PC-3 (cell line): ENCODE data around the gene MVK. TPM values are rescaled to one million over a fixed set of nuclear protein-coding genes. Genes with fewer than 3 reads are reported as not detected.

Experiments used
- ATAC-seq: fragments of 200-7000 bp; cut with Tn5 transposase; 2 replicates; pipeline ENCODE4 v1.9.1; 2020; ENCODE audit warnings: mild to moderate bottlenecking, moderate library complexity
- BruUV-seq: library from RNA; stranded (reverse); fragments of 400-500 nt; replicated peaks from 2 replicates; lab custom pipeline; 2021; lab: Mats Ljungman, UMichigan
- CTCF ChIA-PET: fragments of 300-600 bp; sonication (Branson Sonifier 250); formaldehyde crosslinking; loops from one replicate; lab custom pipeline; 2022; ENCODE audit warnings: antibody characterized with exemption; lab: Charles Lee
- POLR2A ChIA-PET: fragments of 300-600 bp; sonication (Branson Sonifier 250); formaldehyde crosslinking; loops from one replicate; lab custom pipeline; 2022; ENCODE audit warnings: antibody characterized with exemption; ENCODE audit not compliant: unreplicated experiment; lab: Charles Lee
- DNase-seq: peaks from one replicate; pipeline ENCODE4 v3.0.0-alpha.2; 2015
- H2AFZ ChIP-seq: fragments of 300-600 bp; sonication (generic); 2 replicates; pipeline ENCODE4 v1.6.0; 2016; ENCODE audit warnings: antibody characterized with exemption, low read length
- H3F3A ChIP-seq: fragments of 300-600 bp; sonication (generic); one replicate; pipeline ENCODE4 v1.6.0; 2017; ENCODE audit warnings: antibody characterized with exemption, low read length, control low read depth, mild to moderate bottlenecking; ENCODE audit not compliant: unreplicated experiment
- H3K27ac ChIP-seq: fragments of 300-600 bp; sonication (generic); 2 replicates; pipeline ENCODE4 v1.5.1; 2016; ENCODE audit warnings: mild to moderate bottlenecking, low read length
- H3K27me3 ChIP-seq: fragments of 300-600 bp; sonication (generic); 2 replicates; pipeline ENCODE4 v1.6.1; 2016; ENCODE audit warnings: low read length, mixed read lengths
- H3K36me3 ChIP-seq: fragments of 300-600 bp; sonication (generic); 2 replicates; pipeline ENCODE4 v1.6.1; 2016; ENCODE audit warnings: low read depth, mixed run types, low read length, mixed read lengths
- H3K4me1 ChIP-seq: fragments of 300-600 bp; sonication (generic); 2 replicates; pipeline ENCODE4 v1.5.1; 2016; ENCODE audit warnings: low read length; ENCODE audit not compliant: insufficient read depth
- H3K4me2 ChIP-seq: fragments of 300-600 bp; sonication (generic); 2 replicates; pipeline ENCODE4 v1.6.0; 2016; ENCODE audit warnings: low read length
- H3K4me3 ChIP-seq: fragments of 300-600 bp; sonication (generic); 2 replicates; pipeline ENCODE4 v1.5.1; 2016; ENCODE audit warnings: mild to moderate bottlenecking, low read length, mixed read lengths
- H3K79me2 ChIP-seq: fragments of 300-600 bp; sonication (generic); 2 replicates; pipeline ENCODE4 v1.6.1; 2017; ENCODE audit warnings: low read length, mixed read lengths
- H3K9ac ChIP-seq: fragments of 300-600 bp; sonication (generic); 2 replicates; pipeline ENCODE4 v1.6.0; 2016; ENCODE audit warnings: mild to moderate bottlenecking, low read length
- H3K9me2 ChIP-seq: fragments of 300-600 bp; sonication (generic); replicated peaks from 2 replicates; pipeline ENCODE4 v1.6.1; 2016; ENCODE audit warnings: mixed run types, low read length, mixed read lengths
- H3K9me3 ChIP-seq: fragments of 300-600 bp; sonication (generic); 2 replicates; pipeline ENCODE4 v1.6.1; 2016; ENCODE audit warnings: low read length, mixed read lengths
- H4K20me1 ChIP-seq: fragments of 300-600 bp; sonication (generic); 2 replicates; pipeline ENCODE4 v1.6.1; 2016; ENCODE audit warnings: low read length, mixed read lengths
- CTCF ChIP-seq: fragments of 300-600 bp; sonication (generic); conservative IDR thresholded peaks from 2 replicates; pipeline ENCODE4 v1.5.1; 2017; ENCODE audit warnings: antibody characterized with exemption, low read depth, mild to moderate bottlenecking, low read length
- EZH2 ChIP-seq: fragments of 300-600 bp; sonication (generic); IDR thresholded peaks from one replicate; pipeline ENCODE4 v1.6.1; 2017; ENCODE audit warnings: antibody characterized with exemption, mild to moderate bottlenecking, low read length; ENCODE audit not compliant: unreplicated experiment
- EZH2phosphoT487 ChIP-seq: fragments of 300-600 bp; sonication (generic); IDR thresholded peaks from 2 replicates; pipeline ENCODE4 v1.6.1; 2018; ENCODE audit warnings: mild to moderate bottlenecking, antibody characterized with exemption, low read length, borderline replicate concordance
- intact Hi-C: fragments of 100-400 bp; cut with micrococcal nuclease; formaldehyde crosslinking; loops from 2 replicates; pipeline ENCODE4 v1.9.0; 2023
- total RNA-seq: library from RNA; depleted of rRNA; stranded (reverse); fragments of >200 nt; gene quantifications from 2 replicates; pipeline ENCODE4 v1.2.3, GENCODE V29; 2014

The MVK gene
- total RNA-seq, 1 experiment from 2014 or later, result 47.8 TPM

- Histone ChIP-seq H3K79me2 (no peaks in the 10 kb centered on the region), H3K36me3 (no peaks in the 10 kb centered on the region), H3K4me3 (no peak overlapping the region; the same call in 1 of the 2 replicates), H3K4me1 (peaks cover 22% of the 10 kb centered on the region), H2AFZ (peak overlapping the region; percentile 56), H3K27me3 (no peaks in the 10 kb centered on the region), H3K4me2 (peak overlapping the region; percentile 63), H3K9ac (no peak overlapping the region), H3F3A (no peaks in the 10 kb centered on the region), H4K20me1 (no peaks in the 10 kb centered on the region), H3K27ac (peak overlapping the region; percentile 38), H3K9me2 (no peaks in the 10 kb centered on the region), H3K9me3 (no peaks in the 10 kb centered on the region)
- ATAC-seq, result peak; percentile 88
- BruUV-seq, result no TSS peak
- intact Hi-C loops, result no loop called here
- no peak for TF ChIP-seq CTCF
- peak; percentile 83 for DNase-seq
- POLR2A ChIA-PET, result no interaction called here
- CTCF ChIA-PET, result no interaction called here
Observed at GRCh38 chr12:109539508-109539907, 34.1 kb upstream of the MVK start.

- Histone ChIP-seq H3K36me3 (no peaks in the 10 kb centered on the region), H2AFZ (no peak overlapping the region), H3K4me1 (peaks cover 35% of the 10 kb centered on the region), H3F3A (no peaks in the 10 kb centered on the region), H3K4me3 (no peak overlapping the region), H3K9me2 (no peaks in the 10 kb centered on the region), H3K4me2 (no peak overlapping the region), H4K20me1 (no peaks in the 10 kb centered on the region), H3K9ac (no peak overlapping the region), H3K27me3 (no peaks in the 10 kb centered on the region), H3K9me3 (no peaks in the 10 kb centered on the region), H3K27ac (no peak overlapping the region), H3K79me2 (no peaks in the 10 kb centered on the region)
- POLR2A ChIA-PET, result no interaction called here
- DNase-seq (no peak), ATAC-seq (no peak)
- intact Hi-C loops, result no loop called here
- TF ChIP-seq EZH2 (no peak), CTCF (no peak), EZH2phosphoT487 (no peak)
- CTCF ChIA-PET, result no interaction called here
- BruUV-seq, result no TSS peak
Observed at GRCh38 chr12:109540526-109541412, 32.8 kb upstream of the MVK start.

- DNase-seq, result no peak
- no peak overlapping the region for H2AFZ ChIP-seq
- no peaks in the 10 kb centered on the region for H3K9me2 ChIP-seq
- intact Hi-C loops, result no loop called here
- H3K36me3 ChIP-seq, result no peaks in the 10 kb centered on the region
- H3K27ac ChIP-seq, result no peak overlapping the region
- H3K9ac ChIP-seq, result no peak overlapping the region
- H3K79me2 ChIP-seq, result no peaks in the 10 kb centered on the region
- H3K27me3 ChIP-seq, result no peaks in the 10 kb centered on the region
- ATAC-seq, result no peak
- TF ChIP-seq EZH2phosphoT487, result no peak
- no peak for TF ChIP-seq CTCF
- TF ChIP-seq EZH2, result no peak
- H3K4me1 ChIP-seq, result peaks cover 40% of the 10 kb centered on the region
- BruUV-seq, result no TSS peak
- H4K20me1 ChIP-seq, result no peaks in the 10 kb centered on the region
- POLR2A ChIA-PET, result no interaction called here
- no peak overlapping the region for H3K4me2 ChIP-seq
- H3K4me3 ChIP-seq, result no peak overlapping the region
- no peaks in the 10 kb centered on the region for H3K9me3 ChIP-seq
- H3F3A ChIP-seq, result no peaks in the 10 kb centered on the region
- CTCF ChIA-PET, result no interaction called here
Observed at GRCh38 chr12:109541413-109541726, 32.2 kb upstream of the MVK start.
